Ascending aorta (tissue), 2 donors: Measurements from ENCODE around the gene PRTN3. TPM values are rescaled to one million over a fixed set of nuclear protein-coding genes. Genes with fewer than 3 reads are reported as not detected.

ENCODE experiments used
- DNase-seq, 2 donors: peaks; one replicate each; pipeline ENCODE4 v3.0.0-alpha.2; 2019; ENCODE audit warnings: low spot score in 2 of 2
- H3K27ac ChIP-seq, 2 donors: fragments of 200-600 bp; sonication (generic); one replicate each; pipeline ENCODE4 v1.5.1; 2016 to 2017; ENCODE audit warnings: mild to moderate bottlenecking in 1 of 2
- H3K27me3 ChIP-seq: fragments of 200-600 bp; sonication (generic); one replicate; pipeline ENCODE4 v1.5.1; 2017
- H3K36me3 ChIP-seq, 2 donors: fragments of 200-600 bp; sonication (generic); one replicate each; pipeline ENCODE4 v1.5.1; 2016
- H3K4me1 ChIP-seq, 2 donors: fragments of 200-600 bp; sonication (generic); one replicate each; pipeline ENCODE4 v1.5.1; 2016 to 2017; ENCODE audit warnings: mild to moderate bottlenecking in 1 of 2
- H3K4me3 ChIP-seq, 2 donors: fragments of 200-600 bp; sonication (generic); one replicate each; pipeline ENCODE4 v1.5.1; 2016 to 2017; ENCODE audit warnings: mild to moderate bottlenecking in 1 of 2
- H3K9me3 ChIP-seq, 2 donors: fragments of 200-600 bp; sonication (generic); one replicate each; pipeline ENCODE4 v1.5.1; 2016
- CTCF ChIP-seq, 3 experiments: fragments of 200-600 bp in 2 of 3; fragments of 450-650 bp in 1 of 3; sonication (generic) in 2 of 3; IDR thresholded peaks; one replicate each; pipeline ENCODE4 v1.5.1; 2016 to 2019; ENCODE audit warnings: antibody characterized with exemption in 3 of 3, mild to moderate bottlenecking in 1 of 3, moderate library complexity in 1 of 3
- intact Hi-C: fragments of 100-400 bp; cut with DNase I; formaldehyde crosslinking; loops from one replicate; pipeline ENCODE4 v1.15.1; 2023
- total RNA-seq: library from RNA; depleted of rRNA; stranded (reverse); fragments of >200 nt; gene quantifications from one replicate; pipeline ENCODE4 v1.1.0, GENCODE V29; 2016

The PRTN3 gene
- total RNA-seq, 1 donor from 2014 or later: not detected

GRCh38 chr19:805166-805551 is 35.6 kb upstream of the PRTN3 start:
- no peak for TF ChIP-seq CTCF (IDR thresholded peaks at IDR 0.05)
- Histone ChIP-seq H3K36me3 (peaks cover 71 to 76% of the 10 kb centered on the region in 2 donors), H3K4me3 (no peak overlapping the region), H3K27me3 (no peaks in the 10 kb centered on the region), H3K9me3 (no peaks in the 10 kb centered on the region), H3K27ac (no peak overlapping the region), H3K4me1 (peaks cover 21 to 30% of the 10 kb centered on the region in 2 donors)
- intact Hi-C loops: no loop called here
- no peak for DNase-seq

GRCh38 chr19:805600-806550 is 34.9 kb upstream of the PRTN3 start:
- Histone ChIP-seq H3K27ac (no peak overlapping the region), H3K36me3 (peaks cover 77 to 78% of the 10 kb centered on the region in 2 donors), H3K4me1 (peaks cover 14 to 23% of the 10 kb centered on the region in 2 donors), H3K9me3 (no peaks in the 10 kb centered on the region), H3K27me3 (no peaks in the 10 kb centered on the region), H3K4me3 (no peak overlapping the region)
- intact Hi-C loops: no loop called here
- DNase-seq: no peak
- no peak for TF ChIP-seq CTCF (IDR thresholded peaks at IDR 0.05)

- H3K36me3 ChIP-seq: peaks cover 88 to 89% of the 10 kb centered on the region in 2 donors
- H3K4me3 ChIP-seq: no peak overlapping the region
- DNase-seq: no peak
- no peaks in the 10 kb centered on the region for H3K9me3 ChIP-seq
- intact Hi-C loops: no loop called here
- H3K27me3 ChIP-seq: no peaks in the 10 kb centered on the region
- no peak overlapping the region for H3K27ac ChIP-seq
- H3K4me1 ChIP-seq: peaks cover 7 to 12% of the 10 kb centered on the region in 2 donors
- no peak for TF ChIP-seq CTCF (IDR thresholded peaks at IDR 0.05)
Observed at GRCh38 chr19:806815-807421, 33.9 kb upstream of the PRTN3 start.

- H3K36me3 ChIP-seq: peaks cover 91 to 93% of the 10 kb centered on the region in 2 donors
- no peak overlapping the region for H3K4me3 ChIP-seq
- H3K4me1 ChIP-seq: peaks cover 0 to 4% of the 10 kb centered on the region in 2 donors
- H3K9me3 ChIP-seq: no peaks in the 10 kb centered on the region
- no peaks in the 10 kb centered on the region for H3K27me3 ChIP-seq
- H3K27ac ChIP-seq: no peak overlapping the region
- TF ChIP-seq CTCF (IDR thresholded peaks at IDR 0.05): no peak
- DNase-seq: no peak
- intact Hi-C loops: no loop called here
Observed at GRCh38 chr19:807627-808422, 33.0 kb upstream of the PRTN3 start.

- Histone ChIP-seq H3K4me1 (no peaks in the 10 kb centered on the region), H3K36me3 (peaks cover 88 to 94% of the 10 kb centered on the region in 2 donors), H3K4me3 (no peak overlapping the region), H3K27ac (no peak overlapping the region), H3K9me3 (no peaks in the 10 kb centered on the region), H3K27me3 (no peaks in the 10 kb centered on the region)
- no peak for TF ChIP-seq CTCF (IDR thresholded peaks at IDR 0.05)
- intact Hi-C loops: no loop called here
- no peak for DNase-seq
Observed at GRCh38 chr19:808423-808775, 32.4 kb upstream of the PRTN3 start.
